GM19238 (cell line): Measurements from ENCODE around the gene SOST.

ENCODE experiments used
- DNase-seq: peaks from one replicate; pipeline ENCODE4 v3.0.0; 2011; ENCODE audit warnings: low spot score; ENCODE audit not compliant: insufficient read length

SOST gene

DNA sequence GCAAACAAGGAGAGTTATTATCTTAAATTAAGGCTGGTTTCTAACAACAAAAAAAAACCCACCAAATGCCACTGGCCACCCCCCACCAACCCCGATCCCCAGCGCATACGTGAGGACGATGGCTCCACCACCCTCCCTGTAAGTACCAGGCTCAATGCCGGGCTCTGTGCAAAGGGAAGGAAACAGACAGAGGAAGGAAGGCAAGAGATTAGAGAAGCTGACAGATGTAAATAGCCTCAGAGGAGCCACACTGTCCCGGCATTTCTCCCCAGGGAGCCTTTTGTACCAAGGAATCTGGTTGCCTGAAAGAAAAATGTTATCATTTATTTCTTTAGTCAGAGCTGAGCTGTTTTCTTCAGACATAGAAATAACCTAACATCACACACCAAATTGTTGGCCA, 13.1 kb downstream of the SOST start:
- DNase-seq = no peak

GRCh38 chr17:43741636-43742035, 17.0 kb downstream of the SOST start:
- DNase-seq = no peak

DNA sequence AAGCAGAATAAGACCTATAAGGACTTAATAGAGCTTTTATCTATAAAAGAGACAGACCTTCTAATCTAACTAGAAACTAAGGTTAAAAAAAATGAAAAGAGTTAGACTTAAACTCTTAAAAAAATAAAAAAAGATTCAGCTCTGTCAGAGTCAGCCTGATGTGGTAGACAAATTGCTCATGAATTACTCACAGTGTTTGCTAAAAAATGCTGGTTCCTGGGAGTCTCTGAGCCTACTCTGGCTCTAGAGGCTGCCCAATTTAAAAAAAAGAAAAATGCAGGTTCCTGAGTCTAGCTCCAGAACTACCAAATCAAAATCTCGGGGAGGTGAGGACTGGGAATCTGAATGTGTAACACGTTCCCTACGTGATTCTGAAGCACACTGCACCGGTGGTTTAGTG, 18.1 kb downstream of the SOST start:
- no peak for DNase-seq

DNA sequence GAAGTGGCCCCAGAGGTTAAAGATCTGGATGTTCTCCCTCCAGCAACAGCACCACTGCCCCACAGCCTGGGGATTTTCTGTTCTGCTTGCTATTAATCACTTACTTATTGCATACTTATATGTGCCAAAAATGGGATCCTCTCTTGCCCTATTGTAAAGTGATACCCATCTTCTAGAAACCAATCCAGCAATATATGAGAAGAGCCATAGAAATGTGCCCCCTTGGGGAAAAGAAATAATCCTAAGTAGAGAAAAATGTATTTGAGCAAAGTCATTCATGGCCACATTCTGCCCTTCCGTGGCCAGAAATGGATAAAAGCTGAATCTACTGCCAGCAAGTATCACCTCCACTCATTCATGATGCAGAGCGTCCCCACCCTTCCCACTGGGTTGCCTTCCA, 20.9 kb downstream of the SOST start:
- no peak for DNase-seq

DNA sequence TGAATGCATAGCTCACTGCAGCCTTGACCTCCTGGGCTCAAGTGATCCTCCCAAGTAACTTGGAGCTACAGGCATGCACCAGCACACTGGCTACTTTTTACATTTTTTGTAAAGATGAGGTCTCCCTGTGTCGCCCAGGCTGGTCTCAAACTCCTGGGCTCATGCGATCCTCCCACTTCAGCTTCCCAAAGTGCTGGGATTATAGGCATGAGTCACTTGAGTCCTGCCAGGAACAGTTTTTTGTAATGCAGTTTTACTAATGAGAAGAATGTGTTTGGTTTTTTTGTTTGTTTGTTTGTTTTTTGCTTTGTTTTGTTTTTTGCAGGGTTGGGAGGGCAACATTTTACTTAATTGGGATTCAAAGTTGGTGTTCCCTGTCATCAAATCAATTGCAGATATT, 22.2 kb downstream of the SOST start:
- no peak for DNase-seq

DNA sequence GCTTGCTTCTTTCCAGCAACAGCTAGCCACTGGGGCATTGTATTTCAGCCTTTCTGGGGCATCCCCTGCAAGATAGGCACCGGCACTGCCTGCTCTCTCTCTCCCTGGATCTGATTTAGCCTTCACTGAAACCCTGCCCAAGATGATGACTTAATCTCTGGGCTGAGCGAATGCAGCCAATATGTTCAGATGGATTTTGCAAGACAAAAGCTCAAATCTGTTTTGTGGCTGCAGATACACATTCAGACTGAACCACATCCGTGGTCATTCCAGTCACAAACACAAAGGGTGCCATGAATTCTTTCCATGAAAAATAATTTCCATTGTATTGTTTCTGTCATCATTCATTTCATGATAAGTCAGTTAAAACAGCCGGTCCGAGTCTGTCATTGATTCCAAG, 24.2 kb downstream of the SOST start:
- no peak for DNase-seq

DNA sequence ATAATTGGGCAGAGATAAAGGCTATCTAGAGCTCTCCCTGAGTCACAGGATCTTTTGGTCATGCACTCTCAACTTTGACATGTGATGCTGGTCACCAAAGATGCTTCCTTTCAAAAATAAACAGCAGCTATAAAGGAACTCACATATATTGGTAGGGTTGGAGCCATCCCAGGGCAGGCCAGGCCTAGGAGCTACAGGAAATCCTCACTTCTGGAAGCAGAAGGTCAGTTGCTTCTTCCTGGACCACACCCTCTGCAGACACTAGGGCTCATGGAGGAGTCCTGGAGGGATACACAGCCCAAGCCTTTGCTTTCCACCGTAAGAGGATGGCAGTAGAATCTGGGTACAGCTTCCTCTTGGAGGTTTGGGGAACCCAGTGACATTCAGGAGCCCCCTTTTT, 24.6 kb downstream of the SOST start:
- DNase-seq = no peak

DNA sequence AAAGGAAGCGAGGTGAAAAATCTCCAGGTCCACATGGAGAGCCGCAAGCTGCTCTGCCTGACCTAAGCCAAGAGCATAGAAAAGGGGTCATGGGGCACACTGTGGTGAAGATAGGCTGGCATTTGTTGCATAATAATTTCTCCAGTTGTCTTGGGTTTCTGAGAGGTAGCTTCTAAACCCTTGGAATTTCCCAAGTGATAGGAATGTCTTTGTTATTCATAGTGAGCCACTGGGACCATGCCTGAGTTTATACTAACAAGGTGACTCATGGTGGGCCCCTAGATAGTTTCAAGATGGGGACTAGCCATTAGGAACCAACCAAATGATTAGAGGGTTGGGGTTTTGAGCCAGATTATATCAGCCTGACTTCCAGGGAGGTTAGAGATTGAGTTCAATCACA, 25.6 kb downstream of the SOST start:
- DNase-seq = no peak

- no peak for DNase-seq
Observed at GRCh38 chr17:43728081-43728480, 30.5 kb downstream of the SOST start.

- no peak for DNase-seq
Observed at GRCh38 chr17:43723697-43724359, 34.8 kb downstream of the SOST start.

GRCh38 chr17:43722870-43723665, 35.5 kb downstream of the SOST start:
- DNase-seq = no peak

DNA sequence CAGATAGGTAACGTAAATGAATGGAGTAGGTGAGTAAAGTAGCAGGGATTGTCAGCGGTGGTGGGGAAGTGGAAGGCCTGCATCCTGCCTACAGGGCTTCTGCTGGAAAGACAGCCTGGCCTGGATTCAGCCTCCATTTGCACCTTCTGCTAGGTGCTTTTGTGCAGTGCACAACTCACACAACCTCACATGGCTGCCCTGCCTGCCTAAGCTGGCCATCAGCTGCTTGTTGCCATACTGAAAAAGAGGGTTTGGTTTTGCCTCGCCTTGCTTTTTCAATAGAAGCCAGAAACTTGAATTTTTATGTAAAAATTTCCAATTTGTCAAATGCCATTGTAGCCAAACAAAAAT, 36.3 kb downstream of the SOST start:
- DNase-seq = no peak

DNA sequence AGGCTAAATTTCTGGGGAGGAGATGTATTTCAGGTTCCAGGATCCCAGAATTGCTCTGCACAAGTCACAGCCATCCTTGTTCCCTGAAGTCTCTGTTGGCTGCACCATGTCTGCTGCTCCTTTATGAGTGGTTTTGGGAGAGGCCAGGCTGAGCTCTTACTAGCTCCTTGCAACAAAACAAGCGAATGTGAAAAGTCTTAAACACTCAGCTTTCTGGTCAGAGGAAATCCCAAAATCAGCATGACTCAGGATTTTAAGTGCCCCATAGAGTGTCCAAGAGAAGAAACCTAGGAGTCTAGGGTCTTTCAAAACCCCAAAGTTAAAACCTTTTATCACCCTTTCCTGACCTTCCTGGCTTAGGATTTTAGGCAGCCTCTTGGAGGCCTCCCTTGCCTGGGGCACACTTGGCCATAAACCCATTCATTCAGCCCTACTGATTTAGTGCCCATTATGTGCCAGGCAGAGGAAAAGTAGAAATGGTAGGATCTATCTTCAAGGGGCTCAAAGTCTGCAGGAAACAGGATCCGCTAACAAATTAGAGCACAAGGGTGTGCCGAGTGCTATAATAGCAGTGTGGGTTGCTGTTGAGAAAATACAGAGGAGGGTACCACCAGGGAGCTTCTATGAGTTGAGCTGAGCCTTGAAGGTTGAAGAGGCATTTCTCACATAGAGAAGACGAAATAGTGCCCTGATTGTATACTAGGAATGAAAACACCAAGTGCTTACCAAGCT, 36.9 kb downstream of the SOST start:
- no peak for DNase-seq

DNA sequence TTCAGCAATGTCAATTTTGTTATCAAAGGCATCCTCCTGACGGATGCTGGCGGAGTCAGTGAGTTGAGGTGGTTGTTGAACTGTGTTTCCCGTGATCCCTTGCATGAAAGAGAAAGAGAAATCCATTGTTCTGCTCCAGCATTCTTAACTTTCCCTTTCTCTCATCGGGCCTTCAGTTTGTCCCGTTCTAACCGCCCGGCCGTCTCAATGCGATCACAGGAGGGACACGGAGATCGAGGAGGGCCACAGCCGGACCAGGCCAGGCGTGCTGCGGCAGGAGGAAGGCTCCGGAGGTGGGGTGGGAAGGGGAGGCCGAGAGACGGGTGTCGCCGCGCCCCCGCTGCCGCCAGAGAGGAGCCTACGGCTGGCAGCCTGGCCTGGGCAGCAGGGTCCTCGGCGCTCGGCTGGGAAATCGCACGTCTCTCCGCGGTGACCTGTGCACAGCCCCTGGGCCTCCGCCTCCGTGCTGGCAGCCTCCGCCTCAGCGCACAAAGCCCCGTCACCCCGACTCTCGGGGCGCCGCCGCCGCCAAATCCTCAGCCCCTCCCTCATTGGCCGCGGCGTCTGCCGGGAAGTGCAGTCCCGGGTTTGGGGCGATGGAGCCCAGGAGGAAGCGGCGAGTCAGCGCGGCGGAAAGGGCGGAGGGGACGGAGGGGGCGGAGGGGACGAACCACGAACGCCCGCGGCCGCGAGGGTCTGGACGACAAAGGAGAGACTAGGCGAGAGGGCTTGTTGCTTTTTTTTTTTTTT, 38.1 kb downstream of the SOST start:
- peak; percentile 80 for DNase-seq

- DNase-seq = no peak
Observed at GRCh38 chr17:43719578-43719977, 39.0 kb downstream of the SOST start.

DNA sequence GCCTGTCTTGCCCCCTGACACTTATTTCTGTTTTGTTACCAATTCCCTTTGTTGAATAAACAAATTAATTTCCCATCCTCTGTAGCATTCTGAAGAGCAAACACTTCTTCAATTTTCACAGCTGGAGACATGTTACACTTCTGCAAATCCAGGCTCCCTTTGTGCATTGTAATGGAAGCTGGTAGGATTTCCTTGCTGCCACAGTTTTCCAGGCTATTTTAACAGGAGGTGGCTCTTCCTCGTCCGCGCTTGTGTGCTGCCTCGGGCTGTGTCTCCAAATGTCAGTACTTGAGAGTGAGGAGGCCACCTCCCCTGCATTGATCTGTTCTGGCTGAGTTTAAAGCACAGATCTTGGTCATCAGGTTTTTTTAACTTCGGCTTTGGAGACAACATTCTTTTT, 40.0 kb downstream of the SOST start:
- no peak for DNase-seq

DNA sequence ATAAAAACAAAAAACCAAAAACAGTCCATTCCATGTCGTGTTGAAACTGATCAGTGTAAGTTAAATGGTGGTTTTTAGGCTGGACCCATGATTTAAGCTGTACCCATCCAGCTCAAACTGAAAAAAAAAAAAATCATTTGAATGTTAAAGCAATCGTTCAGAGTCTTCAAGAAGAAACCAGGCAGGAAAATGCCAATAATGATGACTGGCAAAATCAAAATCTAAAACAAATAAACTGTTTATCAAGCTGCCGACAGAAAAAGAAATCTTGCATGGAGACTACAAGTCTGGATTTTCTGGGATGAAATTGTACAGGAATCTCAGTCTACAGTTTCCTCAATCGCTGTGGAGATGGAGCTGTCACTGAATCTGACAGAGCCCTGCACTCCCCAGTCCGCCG, 40.7 kb downstream of the SOST start:
- no peak for DNase-seq

- no peak for DNase-seq
Observed at GRCh38 chr17:43714465-43715149, 44.0 kb downstream of the SOST start.

DNA sequence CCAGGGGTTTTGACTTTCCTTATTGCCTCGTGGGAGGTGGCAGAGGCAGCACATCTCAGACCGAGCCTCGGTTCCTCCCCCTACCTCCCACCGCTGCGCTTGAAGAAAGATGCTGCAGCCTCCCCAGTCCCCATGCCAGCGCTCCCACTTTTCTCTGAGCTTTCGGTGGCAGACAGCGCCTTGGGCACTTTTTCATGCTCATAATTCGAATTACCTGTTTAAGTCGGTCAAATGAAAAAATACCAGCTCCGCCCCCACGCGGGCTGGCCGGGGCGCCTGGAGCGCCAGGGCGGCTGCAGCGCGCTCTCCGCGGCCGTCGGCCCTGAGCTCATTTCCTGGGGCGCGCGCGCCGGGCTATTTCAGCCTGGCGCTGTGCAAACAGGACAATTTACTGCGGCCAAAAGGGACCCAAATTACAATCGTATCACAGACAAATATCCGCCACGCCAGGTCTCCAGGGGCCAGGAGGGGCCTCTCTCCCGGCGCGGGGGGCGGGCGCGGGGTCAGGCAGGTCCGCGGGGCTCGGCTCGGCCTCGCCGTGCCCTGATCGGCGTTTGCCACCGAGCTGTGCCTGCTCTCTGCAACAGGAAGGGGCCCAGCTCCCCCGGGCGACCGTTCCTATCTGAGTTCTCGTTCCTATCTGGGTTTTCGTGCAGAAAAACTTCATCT, 45.0 kb downstream of the SOST start:
- no peak for DNase-seq

DNA sequence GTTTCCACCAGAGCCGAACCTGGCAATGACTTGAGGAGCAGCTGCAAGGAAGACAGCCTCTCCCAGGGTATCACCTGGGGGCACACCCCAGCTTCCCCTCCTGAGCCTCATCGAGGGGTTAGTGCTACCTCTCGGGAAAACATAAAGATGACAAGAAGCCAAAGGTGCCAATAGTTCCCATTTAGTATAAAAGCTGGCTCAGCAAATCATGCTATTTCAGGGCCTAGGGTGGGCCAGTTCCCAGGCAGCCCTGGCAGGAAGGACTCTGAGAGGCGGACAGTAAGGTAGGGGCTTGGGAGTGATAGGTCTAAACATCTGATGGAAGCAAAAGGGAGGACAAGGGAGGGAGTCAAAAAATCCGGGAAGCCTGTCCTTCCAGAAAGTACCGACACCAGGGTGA, 46.2 kb downstream of the SOST start:
- DNase-seq = no peak

DNA sequence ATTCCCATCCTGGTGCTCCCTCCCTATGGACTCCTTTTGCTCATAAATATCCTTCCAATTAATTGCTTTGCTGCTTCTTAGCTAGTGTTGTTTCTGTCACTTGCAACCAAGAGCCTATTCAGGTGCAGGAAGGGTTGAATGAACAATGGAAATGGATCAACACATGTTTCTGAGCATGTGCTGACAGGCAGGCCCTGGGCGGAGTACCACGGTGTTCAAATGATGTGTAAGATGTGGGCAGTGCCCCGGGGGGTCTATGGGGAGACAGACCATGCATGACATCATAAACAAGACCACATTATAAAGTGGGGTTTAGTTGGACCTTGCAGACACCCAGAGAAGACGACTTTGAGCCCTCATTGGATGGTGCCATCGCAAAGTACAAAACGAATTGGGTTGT, 48.5 kb downstream of the SOST start:
- DNase-seq = no peak
